Measurements from ENCODE around the gene HOXA13.

HOXA13 gene

GRCh38 chr7:27185013-27185853 is 14.7 kb downstream of the HOXA13 start, which contains the start of gene HOXA11 (continued):
- TF ChIP-seq, protein P1, sequence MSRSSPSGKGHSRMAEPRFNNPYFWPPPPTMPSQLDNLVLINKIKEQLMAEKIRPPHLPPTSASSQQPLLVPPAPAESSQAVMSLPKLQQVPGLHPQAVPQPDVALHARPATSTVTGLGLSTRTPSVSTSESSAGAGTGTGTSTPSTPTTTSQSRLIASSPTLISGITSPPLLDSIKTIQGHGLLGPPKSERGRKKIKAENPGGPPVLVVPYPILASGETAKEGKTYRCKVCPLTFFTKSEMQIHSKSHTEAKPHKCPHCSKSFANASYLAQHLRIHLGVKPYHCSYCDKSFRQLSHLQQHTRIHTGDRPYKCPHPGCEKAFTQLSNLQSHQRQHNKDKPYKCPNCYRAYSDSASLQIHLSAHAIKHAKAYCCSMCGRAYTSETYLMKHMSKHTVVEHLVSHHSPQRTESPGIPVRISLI (tag by site-specific recombination; IDR thresholded peaks at IDR 0.05) = peak; percentile 31; the same call in 1 of the 2 replicates
- TF ChIP-seq ZNF398 (tag by site-specific recombination; IDR thresholded peaks at IDR 0.05) = peak; percentile 90
- peak; percentile 94 for TF ChIP-seq PATZ1 (tag by site-specific recombination; IDR thresholded peaks at IDR 0.05)
- TF ChIP-seq EGR2 (tag by site-specific recombination; IDR thresholded peaks at IDR 0.05; ENCODE audit: low read depth) = no peak
- peak; percentile 98 for TF ChIP-seq GLIS1 (tag by site-specific recombination; IDR thresholded peaks at IDR 0.05)

- Histone ChIP-seq H3K36me3 (ENCODE audit: control insufficient read depth in 2 of 2, insufficient read depth in 1 of 2, low read length in 2 of 2) (peaks cover 0 to 10% of the 10 kb centered on the region in 2 experiments; a peak in 2 of 3 replicates), H3K27ac (ENCODE audit: extremely low read depth, low read depth, low read length) (peak overlapping the region; percentile 99), H3K4me1 (ENCODE audit: control insufficient read depth, insufficient read depth, low read length) (peaks cover 47% of the 10 kb centered on the region), H3K4me3 (ENCODE audit: low read depth, low read length) (peak overlapping the region; percentile 55), H3K9me3 (ENCODE audit: control insufficient read depth, insufficient read depth, low read depth, low read length) (no peaks in the 10 kb centered on the region)
- ChIA-PET POLR2A (interaction anchor here (0.5 to 7.6 kb wide), 21 partner anchors 11 to 1328 kb away, joined by 3 to 237 read pairs (median 5); partner anchors contain the start of genes EVX1, HOXA10, HOXA13 and HOXA7), CTCF (interaction anchor here (0.7 to 3.2 kb wide), 4 partner anchors 9 to 160 kb away, joined by 3 to 26 read pairs (median 5); no protein-coding TSS in a partner anchor)
- TF ChIP-seq ZNF221 (tag by site-specific recombination; IDR thresholded peaks at IDR 0.05; ENCODE audit: borderline replicate concordance) = no peak
- peak; percentile 93 for TF ChIP-seq ZNF394 (tag by site-specific recombination; IDR thresholded peaks at IDR 0.05; ENCODE audit: borderline replicate concordance)
- TF ChIP-seq BCL11B (tag by site-specific recombination; IDR thresholded peaks at IDR 0.05; ENCODE audit: low read depth) = 0 out of 2 replicates have a peak, but pooled peaks have one; percentile 12
- TF ChIP-seq EGR2 (tag by site-specific recombination; IDR thresholded peaks at IDR 0.05; ENCODE audit: low read depth) = peak; percentile 41; the same call in 1 of the 2 replicates
- no peak for TF ChIP-seq AEBP2 (tag by site-specific recombination; IDR thresholded peaks at IDR 0.05; ENCODE audit: borderline replicate concordance)
- 0 out of 2 replicates have a peak, but pooled peaks have one; percentile 15 for TF ChIP-seq ZBTB48 (tag by site-specific recombination; IDR thresholded peaks at IDR 0.05)
- no peak for TF ChIP-seq ZNF132 (tag by site-specific recombination; IDR thresholded peaks at IDR 0.05; ENCODE audit: borderline replicate concordance)
- TF ChIP-seq ZFHX2 (tag by site-specific recombination; conservative IDR thresholded peaks at IDR 0.05) = peak; percentile 82
- peak; percentile 91 for TF ChIP-seq ZNF768 (tag by site-specific recombination; IDR thresholded peaks at IDR 0.05)
- 0 out of 2 replicates have a peak, but pooled peaks have one; percentile 20 for TF ChIP-seq ZNF24 (tag by site-specific recombination; IDR thresholded peaks at IDR 0.05)
- TF ChIP-seq ZSCAN30 (tag by site-specific recombination; IDR thresholded peaks at IDR 0.05) = peak; percentile 31; the same call in 1 of the 2 replicates
- TF ChIP-seq, protein P2, sequence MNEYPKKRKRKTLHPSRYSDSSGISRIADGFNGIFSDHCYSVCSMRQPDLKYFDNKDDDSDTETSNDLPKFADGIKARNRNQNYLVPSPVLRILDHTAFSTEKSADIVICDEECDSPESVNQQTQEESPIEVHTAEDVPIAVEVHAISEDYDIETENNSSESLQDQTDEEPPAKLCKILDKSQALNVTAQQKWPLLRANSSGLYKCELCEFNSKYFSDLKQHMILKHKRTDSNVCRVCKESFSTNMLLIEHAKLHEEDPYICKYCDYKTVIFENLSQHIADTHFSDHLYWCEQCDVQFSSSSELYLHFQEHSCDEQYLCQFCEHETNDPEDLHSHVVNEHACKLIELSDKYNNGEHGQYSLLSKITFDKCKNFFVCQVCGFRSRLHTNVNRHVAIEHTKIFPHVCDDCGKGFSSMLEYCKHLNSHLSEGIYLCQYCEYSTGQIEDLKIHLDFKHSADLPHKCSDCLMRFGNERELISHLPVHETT (tag by site-specific recombination; IDR thresholded peaks at IDR 0.05) = peak; percentile 33; the same call in 1 of the 2 replicates
- TF ChIP-seq ZNF600 (tag by site-specific recombination; IDR thresholded peaks at IDR 0.05) = no peak; the same call in 1 of the 2 replicates
- TF ChIP-seq ZNF311 (tag by site-specific recombination; IDR thresholded peaks at IDR 0.05; ENCODE audit: borderline replicate concordance) = no peak
- TF ChIP-seq, protein P3, sequence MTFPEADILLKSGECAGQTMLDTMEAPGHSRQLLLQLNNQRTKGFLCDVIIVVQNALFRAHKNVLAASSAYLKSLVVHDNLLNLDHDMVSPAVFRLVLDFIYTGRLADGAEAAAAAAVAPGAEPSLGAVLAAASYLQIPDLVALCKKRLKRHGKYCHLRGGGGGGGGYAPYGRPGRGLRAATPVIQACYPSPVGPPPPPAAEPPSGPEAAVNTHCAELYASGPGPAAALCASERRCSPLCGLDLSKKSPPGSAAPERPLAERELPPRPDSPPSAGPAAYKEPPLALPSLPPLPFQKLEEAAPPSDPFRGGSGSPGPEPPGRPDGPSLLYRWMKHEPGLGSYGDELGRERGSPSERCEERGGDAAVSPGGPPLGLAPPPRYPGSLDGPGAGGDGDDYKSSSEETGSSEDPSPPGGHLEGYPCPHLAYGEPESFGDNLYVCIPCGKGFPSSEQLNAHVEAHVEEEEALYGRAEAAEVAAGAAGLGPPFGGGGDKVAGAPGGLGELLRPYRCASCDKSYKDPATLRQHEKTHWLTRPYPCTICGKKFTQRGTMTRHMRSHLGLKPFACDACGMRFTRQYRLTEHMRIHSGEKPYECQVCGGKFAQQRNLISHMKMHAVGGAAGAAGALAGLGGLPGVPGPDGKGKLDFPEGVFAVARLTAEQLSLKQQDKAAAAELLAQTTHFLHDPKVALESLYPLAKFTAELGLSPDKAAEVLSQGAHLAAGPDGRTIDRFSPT (tag by site-specific recombination; IDR thresholded peaks at IDR 0.05) = peak; percentile 41; the same call in 1 of the 2 replicates
- 0 out of 2 replicates have a peak, but pooled peaks have one; percentile 58 for TF ChIP-seq YY1 (tag by site-specific recombination; IDR thresholded peaks at IDR 0.05)
- TF ChIP-seq ZNF660 (tag by site-specific recombination; IDR thresholded peaks at IDR 0.05) = 0 out of 2 replicates have a peak, but pooled peaks have one; percentile 10
- peak; percentile 32; the same call in 1 of the 2 replicates for TF ChIP-seq FEZF1 (tag by site-specific recombination; IDR thresholded peaks at IDR 0.05)
Measured at GRCh38 chr7:27184337-27185012, 15.4 kb downstream of the HOXA13 start.
